Panc1 (cell line): ENCODE data around the gene LIN28B. TPM values are rescaled to one million over a fixed set of nuclear protein-coding genes. Genes with fewer than 3 reads are reported as not detected.
"Not testable (repeated sequence)": the region's sequence is repeated elsewhere in the genome, so short reads cannot be mapped to it uniquely, and the experiment has no call there.

Source experiments
- ATAC-seq: fragments of 200-7000 bp; cut with Tn5 transposase; 2 replicates; pipeline ENCODE4 v1.9.1; 2020; ENCODE audit warnings: mild to moderate bottlenecking, moderate library complexity
- BruUV-seq: library from RNA; stranded (reverse); fragments of 400-500 nt; replicated peaks from 2 replicates; lab custom pipeline; 2021; lab: Mats Ljungman, UMichigan
- CTCF ChIA-PET: fragments of 300-600 bp; sonication (Branson Sonifier 250); formaldehyde crosslinking; loops from one replicate; lab custom pipeline; 2022; ENCODE audit warnings: antibody characterized with exemption; lab: Charles Lee
- POLR2A ChIA-PET: fragments of 300-600 bp; sonication (Branson Sonifier 250); formaldehyde crosslinking; loops from one replicate; lab custom pipeline; 2022; ENCODE audit warnings: antibody characterized with exemption; lab: Charles Lee
- DNase-seq: peaks from one replicate; pipeline ENCODE4 v3.0.0-alpha.2; 2010; ENCODE audit warnings: low read depth, low spot score
- H3K27ac ChIP-seq: 2 replicates; pipeline ENCODE4 v1.5.1; 2011; ENCODE audit warnings: mild to moderate bottlenecking, low read length, inconsistent platforms
- H3K27me3 ChIP-seq: fragments of 200-500 bp; sonication (Bioruptor generic); 2 replicates; pipeline ENCODE4 v1.6.0; 2014; ENCODE audit warnings: low read length, inconsistent platforms; ENCODE audit not compliant: control insufficient read depth, insufficient read depth
- H3K36me3 ChIP-seq: fragments of 200-500 bp; sonication (Bioruptor generic); 2 replicates; pipeline ENCODE4 v1.5.1; 2014; ENCODE audit warnings: inconsistent platforms, mild to moderate bottlenecking, low read length, moderate library complexity; ENCODE audit not compliant: control insufficient read depth, insufficient read depth
- H3K4me1 ChIP-seq: 2 replicates; pipeline ENCODE4 v1.5.1; 2011; ENCODE audit warnings: inconsistent platforms, mild to moderate bottlenecking, low read length, moderate library complexity; ENCODE audit not compliant: control insufficient read depth, insufficient read depth
- H3K4me3 ChIP-seq, 2 experiments: 2 replicates each; pipeline ENCODE4 v1.5.1; 2011 to 2012; ENCODE audit warnings: low read depth in 2 of 2, low read length in 2 of 2, mild to moderate bottlenecking in 2 of 2, inconsistent platforms in 1 of 2, moderate library complexity in 1 of 2
- H3K9me3 ChIP-seq: fragments of 200-500 bp; sonication (Bioruptor generic); 2 replicates; pipeline ENCODE4 v1.5.1; 2014; ENCODE audit warnings: low read depth, mild to moderate bottlenecking, inconsistent platforms, low read length, moderate library complexity; ENCODE audit not compliant: control insufficient read depth, insufficient read depth
- POLR2AphosphoS5 ChIP-seq: IDR thresholded peaks from 2 replicates; pipeline ENCODE4 v1.6.1; 2012; ENCODE audit warnings: mild to moderate bottlenecking, low read depth, low read length, moderate library complexity
- SIN3A ChIP-seq: IDR thresholded peaks from 2 replicates; pipeline ENCODE4 v1.6.1; 2012; ENCODE audit warnings: low read depth, mild to moderate bottlenecking, low read length, moderate library complexity, borderline replicate concordance; ENCODE audit not compliant: insufficient read depth
- TCF7L2 ChIP-seq: IDR thresholded peaks from 2 replicates; pipeline ENCODE4 v1.6.1; 2011; ENCODE audit warnings: mild to moderate bottlenecking, low read depth, low read length, inconsistent platforms
- in situ Hi-C: cut with HindIII; loops from 2 replicates; pipeline ENCODE4 v1.10.0; 2016; ENCODE audit warnings: low sequenced_read_pairs, low pct_unique_long_range_greater_than_20kb
- intact Hi-C: fragments of 100-400 bp; cut with micrococcal nuclease; formaldehyde crosslinking; loops from one replicate; pipeline ENCODE4 v1.10.0; 2022; ENCODE audit not compliant: unreplicated experiment
- total RNA-seq: library from RNA; stranded (reverse); gene quantifications from one replicate; pipeline ENCODE4 v1.2.1, GENCODE V29; 2021; ENCODE audit not compliant: unreplicated experiment
- TF ChIP-seq, protein P1 (sequence below), 2 experiments: IDR thresholded peaks; 2 replicates each; pipeline ENCODE4 v1.6.1; 2011 to 2012; ENCODE audit warnings: low read depth in 2 of 2, control low read depth in 1 of 2, low read length in 1 of 2, mild to moderate bottlenecking in 1 of 2, moderate library complexity in 1 of 2; ENCODE audit not compliant: insufficient read depth in 1 of 2
- TF ChIP-seq, protein P2 (sequence below): fragments of 450-650 bp; IDR thresholded peaks from 2 replicates; pipeline ENCODE4 v1.5.1; 2017; ENCODE audit warnings: mild to moderate bottlenecking

Gene LIN28B
- total RNA-seq, 1 experiment from 2014 or later, result 5.8 TPM

DNA sequence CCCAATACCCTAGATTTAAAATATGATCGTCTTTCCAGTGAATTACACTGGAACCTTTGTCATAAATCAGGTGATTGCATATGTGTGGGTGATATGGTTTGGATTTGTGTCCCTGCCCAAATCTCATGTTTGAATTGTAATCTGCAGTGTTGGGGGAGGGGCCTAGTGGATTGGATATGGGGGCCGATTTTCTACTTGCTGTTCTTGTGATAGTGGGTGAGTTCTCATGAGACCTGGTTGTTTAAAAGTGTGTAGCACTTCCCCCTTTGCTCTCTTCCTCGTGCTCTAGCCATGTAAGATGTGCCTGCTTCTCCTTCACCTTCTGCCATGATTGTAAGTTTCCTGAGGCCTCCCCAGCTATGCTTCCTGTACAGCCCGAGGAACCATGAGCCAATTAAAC lies 29.0 kb downstream of the LIN28B start:
- H3K27me3 ChIP-seq, H3K9me3 ChIP-seq, H3K36me3 ChIP-seq, DNase-seq, intact Hi-C loops, ATAC-seq, H3K27ac ChIP-seq, BruUV-seq, H3K4me3 ChIP-seq, H3K4me1 ChIP-seq, in situ Hi-C loops, POLR2A ChIA-PET, CTCF ChIA-PET: not testable (repeated sequence)

DNA sequence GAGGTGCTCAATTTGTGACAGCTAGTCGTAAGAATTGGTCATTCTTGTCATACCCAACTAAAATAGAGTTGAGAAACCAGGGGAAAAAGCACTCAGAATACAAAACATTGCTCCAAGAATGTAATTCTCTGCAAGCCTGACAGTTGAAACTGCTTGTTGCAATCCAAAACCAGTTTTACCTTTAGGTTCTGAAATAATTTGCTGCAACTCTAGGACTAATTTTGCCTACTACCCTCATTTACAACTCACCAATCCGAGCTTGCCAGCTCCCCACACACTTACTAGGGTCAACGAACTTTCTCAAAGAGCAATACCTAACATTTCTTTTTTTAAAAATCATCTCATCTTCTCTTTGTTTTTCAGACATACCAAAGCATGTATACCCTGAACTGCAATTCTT lies 29.7 kb downstream of the LIN28B start:
- no peak overlapping the region for H3K27ac ChIP-seq
- ChIA-PET CTCF (no interaction called here), POLR2A (interaction anchor here (0.7 kb wide), 1 partner anchor 287 kb away, joined by 3 read pairs; no protein-coding TSS in a partner anchor)
- ATAC-seq (no peak), DNase-seq (no peak)
- no peaks in the 10 kb centered on the region for H3K9me3 ChIP-seq
- H3K4me1 ChIP-seq, result no peaks in the 10 kb centered on the region
- H3K36me3 ChIP-seq, result no peaks in the 10 kb centered on the region
- intact Hi-C loops (no loop called here), in situ Hi-C loops (no loop called here)
- no TSS peak for BruUV-seq
- no peak overlapping the region for H3K4me3 ChIP-seq
- no peak for TF ChIP-seq TCF7L2
- TF ChIP-seq, protein P1, sequence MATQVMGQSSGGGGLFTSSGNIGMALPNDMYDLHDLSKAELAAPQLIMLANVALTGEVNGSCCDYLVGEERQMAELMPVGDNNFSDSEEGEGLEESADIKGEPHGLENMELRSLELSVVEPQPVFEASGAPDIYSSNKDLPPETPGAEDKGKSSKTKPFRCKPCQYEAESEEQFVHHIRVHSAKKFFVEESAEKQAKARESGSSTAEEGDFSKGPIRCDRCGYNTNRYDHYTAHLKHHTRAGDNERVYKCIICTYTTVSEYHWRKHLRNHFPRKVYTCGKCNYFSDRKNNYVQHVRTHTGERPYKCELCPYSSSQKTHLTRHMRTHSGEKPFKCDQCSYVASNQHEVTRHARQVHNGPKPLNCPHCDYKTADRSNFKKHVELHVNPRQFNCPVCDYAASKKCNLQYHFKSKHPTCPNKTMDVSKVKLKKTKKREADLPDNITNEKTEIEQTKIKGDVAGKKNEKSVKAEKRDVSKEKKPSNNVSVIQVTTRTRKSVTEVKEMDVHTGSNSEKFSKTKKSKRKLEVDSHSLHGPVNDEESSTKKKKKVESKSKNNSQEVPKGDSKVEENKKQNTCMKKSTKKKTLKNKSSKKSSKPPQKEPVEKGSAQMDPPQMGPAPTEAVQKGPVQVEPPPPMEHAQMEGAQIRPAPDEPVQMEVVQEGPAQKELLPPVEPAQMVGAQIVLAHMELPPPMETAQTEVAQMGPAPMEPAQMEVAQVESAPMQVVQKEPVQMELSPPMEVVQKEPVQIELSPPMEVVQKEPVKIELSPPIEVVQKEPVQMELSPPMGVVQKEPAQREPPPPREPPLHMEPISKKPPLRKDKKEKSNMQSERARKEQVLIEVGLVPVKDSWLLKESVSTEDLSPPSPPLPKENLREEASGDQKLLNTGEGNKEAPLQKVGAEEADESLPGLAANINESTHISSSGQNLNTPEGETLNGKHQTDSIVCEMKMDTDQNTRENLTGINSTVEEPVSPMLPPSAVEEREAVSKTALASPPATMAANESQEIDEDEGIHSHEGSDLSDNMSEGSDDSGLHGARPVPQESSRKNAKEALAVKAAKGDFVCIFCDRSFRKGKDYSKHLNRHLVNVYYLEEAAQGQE (IDR thresholded peaks at IDR 0.05; ENCODE audit: insufficient read depth in 1 of 2, low read depth in 2 of 2, low read length in 1 of 2), result no peak
- no peak for TF ChIP-seq POLR2AphosphoS5
- no peak for TF ChIP-seq SIN3A
- TF ChIP-seq, protein P2, sequence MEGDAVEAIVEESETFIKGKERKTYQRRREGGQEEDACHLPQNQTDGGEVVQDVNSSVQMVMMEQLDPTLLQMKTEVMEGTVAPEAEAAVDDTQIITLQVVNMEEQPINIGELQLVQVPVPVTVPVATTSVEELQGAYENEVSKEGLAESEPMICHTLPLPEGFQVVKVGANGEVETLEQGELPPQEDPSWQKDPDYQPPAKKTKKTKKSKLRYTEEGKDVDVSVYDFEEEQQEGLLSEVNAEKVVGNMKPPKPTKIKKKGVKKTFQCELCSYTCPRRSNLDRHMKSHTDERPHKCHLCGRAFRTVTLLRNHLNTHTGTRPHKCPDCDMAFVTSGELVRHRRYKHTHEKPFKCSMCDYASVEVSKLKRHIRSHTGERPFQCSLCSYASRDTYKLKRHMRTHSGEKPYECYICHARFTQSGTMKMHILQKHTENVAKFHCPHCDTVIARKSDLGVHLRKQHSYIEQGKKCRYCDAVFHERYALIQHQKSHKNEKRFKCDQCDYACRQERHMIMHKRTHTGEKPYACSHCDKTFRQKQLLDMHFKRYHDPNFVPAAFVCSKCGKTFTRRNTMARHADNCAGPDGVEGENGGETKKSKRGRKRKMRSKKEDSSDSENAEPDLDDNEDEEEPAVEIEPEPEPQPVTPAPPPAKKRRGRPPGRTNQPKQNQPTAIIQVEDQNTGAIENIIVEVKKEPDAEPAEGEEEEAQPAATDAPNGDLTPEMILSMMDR, result no peak
- no peaks in the 10 kb centered on the region for H3K27me3 ChIP-seq

DNA sequence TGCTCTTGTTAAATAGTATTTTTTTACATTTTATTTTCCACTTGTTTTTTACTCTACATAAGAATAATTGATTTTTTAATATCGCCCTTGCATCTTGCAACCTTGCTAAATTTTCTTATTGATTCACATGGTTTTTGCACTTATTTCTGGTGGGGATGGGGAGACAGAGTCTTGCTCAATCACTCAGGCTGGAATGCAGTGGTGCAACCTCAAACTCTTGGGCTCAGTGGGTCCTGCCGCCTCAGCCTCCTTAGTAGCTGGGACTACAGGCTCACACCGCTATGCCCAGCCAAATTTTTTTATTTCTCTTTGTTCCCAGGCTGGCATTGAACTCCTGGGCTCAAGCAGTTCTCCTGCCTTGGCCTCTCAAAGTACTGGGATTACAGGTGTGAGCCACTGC lies 30.3 kb downstream of the LIN28B start:
- no TSS peak for BruUV-seq
- Histone ChIP-seq H3K9me3 (no peaks in the 10 kb centered on the region), H3K4me1 (no peaks in the 10 kb centered on the region), H3K36me3 (no peaks in the 10 kb centered on the region), H3K27me3 (no peaks in the 10 kb centered on the region), H3K4me3 (no peak overlapping the region), H3K27ac (no peak overlapping the region)
- ChIA-PET POLR2A (no interaction called here), CTCF (no interaction called here)
- intact Hi-C loops (no loop called here), in situ Hi-C loops (no loop called here)
- TF ChIP-seq SIN3A (no peak), POLR2AphosphoS5 (no peak), TCF7L2 (no peak)
- TF ChIP-seq, protein P1 (IDR thresholded peaks at IDR 0.05; ENCODE audit: insufficient read depth in 1 of 2, low read depth in 2 of 2, low read length in 1 of 2), result no peak
- TF ChIP-seq, protein P2, result no peak
- DNase-seq, result no peak
- no peak for ATAC-seq
